HEK293 (cell line): ENCODE results near the gene KYAT1.

Experiments used
- GLIS2 ChIP-seq: fragments of 450-650 bp; formaldehyde crosslinking; IDR thresholded peaks from 2 replicates; pipeline ENCODE4 v1.5.1; 2016; ENCODE audit warnings: missing biosample characterization, missing genetic modification characterization
- KLF8 ChIP-seq: fragments of 450-650 bp; formaldehyde crosslinking; IDR thresholded peaks from 2 replicates; pipeline ENCODE4 v1.5.1; 2016; ENCODE audit warnings: missing biosample characterization, missing genetic modification characterization
- SALL2 ChIP-seq: fragments of 450-650 bp; formaldehyde crosslinking; IDR thresholded peaks from 2 replicates; pipeline ENCODE4 v1.5.0; 2017; ENCODE audit warnings: missing biosample characterization, mild to moderate bottlenecking, missing genetic modification characterization, borderline replicate concordance
- SCRT1 ChIP-seq: fragments of 450-650 bp; formaldehyde crosslinking; IDR thresholded peaks from 2 replicates; pipeline ENCODE4 v1.5.1; 2016; ENCODE audit warnings: missing biosample characterization, missing genetic modification characterization, borderline replicate concordance
- SP2 ChIP-seq: fragments of 450-650 bp; formaldehyde crosslinking; IDR thresholded peaks from 2 replicates; pipeline ENCODE4 v1.5.1; 2016; ENCODE audit warnings: missing biosample characterization, missing genetic modification characterization
- ZBTB20 ChIP-seq: fragments of 450-650 bp; formaldehyde crosslinking; IDR thresholded peaks from 2 replicates; pipeline ENCODE4 v1.5.1; 2016; ENCODE audit warnings: missing biosample characterization, missing genetic modification characterization
- ZFHX2 ChIP-seq: fragments of 450-650 bp; formaldehyde crosslinking; conservative IDR thresholded peaks from 2 replicates; pipeline ENCODE4 v1.5.1; 2016; ENCODE audit warnings: missing biosample characterization, missing genetic modification characterization
- ZFP3 ChIP-seq: fragments of 450-650 bp; formaldehyde crosslinking; IDR thresholded peaks from 2 replicates; pipeline ENCODE4 v1.5.1; 2016; ENCODE audit warnings: low read depth, missing biosample characterization, missing genetic modification characterization
- ZFP37 ChIP-seq: fragments of 450-650 bp; formaldehyde crosslinking; IDR thresholded peaks from 2 replicates; pipeline ENCODE4 v1.5.1; 2016; ENCODE audit warnings: missing biosample characterization, missing genetic modification characterization
- ZNF114 ChIP-seq: fragments of 450-650 bp; formaldehyde crosslinking; IDR thresholded peaks from 2 replicates; pipeline ENCODE4 v1.5.0; 2017; ENCODE audit warnings: missing biosample characterization, missing genetic modification characterization
- ZNF132 ChIP-seq: fragments of 450-650 bp; formaldehyde crosslinking; IDR thresholded peaks from 2 replicates; pipeline ENCODE4 v1.5.1; 2017; ENCODE audit warnings: missing biosample characterization, missing genetic modification characterization, borderline replicate concordance
- ZNF157 ChIP-seq: fragments of 450-650 bp; formaldehyde crosslinking; IDR thresholded peaks from 2 replicates; pipeline ENCODE4 v1.5.1; 2016; ENCODE audit warnings: missing biosample characterization, missing genetic modification characterization
- ZNF19 ChIP-seq: fragments of 450-650 bp; formaldehyde crosslinking; IDR thresholded peaks from 2 replicates; pipeline ENCODE4; 2016; ENCODE audit warnings: missing biosample characterization, missing genetic modification characterization, low read depth
- ZNF221 ChIP-seq: fragments of 450-650 bp; formaldehyde crosslinking; IDR thresholded peaks from 2 replicates; pipeline ENCODE4 v1.5.1; 2017; ENCODE audit warnings: missing biosample characterization, missing genetic modification characterization, borderline replicate concordance
- ZNF23 ChIP-seq: fragments of 450-650 bp; formaldehyde crosslinking; IDR thresholded peaks from 2 replicates; pipeline ENCODE4 v1.5.1; 2016; ENCODE audit warnings: missing biosample characterization, missing genetic modification characterization, borderline replicate concordance
- ZNF24 ChIP-seq: fragments of 450-650 bp; formaldehyde crosslinking; IDR thresholded peaks from 2 replicates; pipeline ENCODE4 v1.5.1; 2016; ENCODE audit warnings: missing biosample characterization, missing genetic modification characterization
- ZNF292 ChIP-seq: fragments of 450-650 bp; formaldehyde crosslinking; IDR thresholded peaks from 2 replicates; pipeline ENCODE4 v1.5.1; 2016; ENCODE audit warnings: low read depth, missing biosample characterization, missing genetic modification characterization, borderline replicate concordance
- ZNF341 ChIP-seq: fragments of 450-650 bp; formaldehyde crosslinking; IDR thresholded peaks from 2 replicates; pipeline ENCODE4; 2016; ENCODE audit warnings: low read depth, missing biosample characterization, missing genetic modification characterization
- ZNF37A ChIP-seq: fragments of 450-650 bp; IDR thresholded peaks from 2 replicates; pipeline ENCODE4 v1.5.1; 2018; ENCODE audit warnings: missing biosample characterization, missing genetic modification characterization
- ZNF391 ChIP-seq: fragments of 450-650 bp; formaldehyde crosslinking; IDR thresholded peaks from 2 replicates; pipeline ENCODE4 v1.5.1; 2016; ENCODE audit warnings: low read depth, missing biosample characterization, missing genetic modification characterization, borderline replicate concordance
- ZNF404 ChIP-seq: fragments of 450-650 bp; formaldehyde crosslinking; IDR thresholded peaks from 2 replicates; pipeline ENCODE4 v1.5.1; 2017; ENCODE audit warnings: missing biosample characterization, missing genetic modification characterization
- ZNF416 ChIP-seq: fragments of 450-650 bp; formaldehyde crosslinking; IDR thresholded peaks from 2 replicates; pipeline ENCODE4 v1.5.1; 2016; ENCODE audit warnings: missing biosample characterization, missing genetic modification characterization
- ZNF521 ChIP-seq: fragments of 450-650 bp; formaldehyde crosslinking; IDR thresholded peaks from 2 replicates; pipeline ENCODE4 v1.5.1; 2017; ENCODE audit warnings: missing biosample characterization, mild to moderate bottlenecking, missing genetic modification characterization
- ZNF530 ChIP-seq: fragments of 450-650 bp; formaldehyde crosslinking; IDR thresholded peaks from 2 replicates; pipeline ENCODE4 v1.5.1; 2016; ENCODE audit warnings: low read depth, missing biosample characterization, missing genetic modification characterization
- ZNF544 ChIP-seq: fragments of 450-650 bp; formaldehyde crosslinking; IDR thresholded peaks from 2 replicates; pipeline ENCODE4 v1.5.0; 2017; ENCODE audit warnings: missing biosample characterization, missing genetic modification characterization
- ZNF555 ChIP-seq: fragments of 450-650 bp; formaldehyde crosslinking; conservative IDR thresholded peaks from 2 replicates; pipeline ENCODE4 v1.5.1; 2017; ENCODE audit warnings: missing biosample characterization, mild to moderate bottlenecking, missing genetic modification characterization, inconsistent platforms
- ZNF561 ChIP-seq: fragments of 450-650 bp; IDR thresholded peaks from 2 replicates; pipeline ENCODE4 v1.5.1; 2018; ENCODE audit warnings: missing biosample characterization, missing genetic modification characterization, borderline replicate concordance
- ZNF571 ChIP-seq: fragments of 450-650 bp; formaldehyde crosslinking; IDR thresholded peaks from 2 replicates; pipeline ENCODE4 v1.5.0; 2017; ENCODE audit warnings: missing biosample characterization, missing genetic modification characterization
- ZNF670 ChIP-seq: fragments of 450-650 bp; formaldehyde crosslinking; IDR thresholded peaks from 2 replicates; pipeline ENCODE4 v1.5.1; 2016; ENCODE audit warnings: missing biosample characterization, missing genetic modification characterization, low read depth
- ZNF677 ChIP-seq: fragments of 450-650 bp; IDR thresholded peaks from 2 replicates; pipeline ENCODE4 v1.5.0; 2018; ENCODE audit warnings: missing biosample characterization, mild to moderate bottlenecking, missing genetic modification characterization, moderate library complexity
- ZNF76 ChIP-seq: fragments of 450-650 bp; formaldehyde crosslinking; IDR thresholded peaks from 2 replicates; pipeline ENCODE4; 2016; ENCODE audit warnings: low read depth, missing biosample characterization, missing genetic modification characterization, borderline replicate concordance
- ZNF768 ChIP-seq: fragments of 450-650 bp; formaldehyde crosslinking; IDR thresholded peaks from 2 replicates; pipeline ENCODE4 v1.5.1; 2018; ENCODE audit warnings: missing biosample characterization, mild to moderate bottlenecking, missing genetic modification characterization
- ZSCAN30 ChIP-seq: fragments of 450-650 bp; IDR thresholded peaks from 2 replicates; pipeline ENCODE4 v1.5.1; 2018; ENCODE audit warnings: missing biosample characterization, mild to moderate bottlenecking, missing genetic modification characterization, moderate library complexity
- ZXDB ChIP-seq: fragments of 450-650 bp; formaldehyde crosslinking; IDR thresholded peaks from 2 replicates; pipeline ENCODE4 v1.5.1; 2016; ENCODE audit warnings: missing biosample characterization, missing genetic modification characterization
- TF ChIP-seq, protein P1 (sequence below): fragments of 450-650 bp; formaldehyde crosslinking; IDR thresholded peaks from 2 replicates; pipeline ENCODE4 v1.5.1; 2016; ENCODE audit warnings: missing biosample characterization, missing genetic modification characterization
- TF ChIP-seq, protein P2 (sequence below): fragments of 450-650 bp; formaldehyde crosslinking; IDR thresholded peaks from 2 replicates; pipeline ENCODE4 v1.5.1; 2017; ENCODE audit warnings: missing biosample characterization, missing genetic modification characterization
- TF ChIP-seq, protein P3 (sequence below): fragments of 450-650 bp; formaldehyde crosslinking; IDR thresholded peaks from 2 replicates; pipeline ENCODE4 v1.5.1; 2016; ENCODE audit warnings: missing biosample characterization, missing genetic modification characterization

Gene KYAT1

DNA sequence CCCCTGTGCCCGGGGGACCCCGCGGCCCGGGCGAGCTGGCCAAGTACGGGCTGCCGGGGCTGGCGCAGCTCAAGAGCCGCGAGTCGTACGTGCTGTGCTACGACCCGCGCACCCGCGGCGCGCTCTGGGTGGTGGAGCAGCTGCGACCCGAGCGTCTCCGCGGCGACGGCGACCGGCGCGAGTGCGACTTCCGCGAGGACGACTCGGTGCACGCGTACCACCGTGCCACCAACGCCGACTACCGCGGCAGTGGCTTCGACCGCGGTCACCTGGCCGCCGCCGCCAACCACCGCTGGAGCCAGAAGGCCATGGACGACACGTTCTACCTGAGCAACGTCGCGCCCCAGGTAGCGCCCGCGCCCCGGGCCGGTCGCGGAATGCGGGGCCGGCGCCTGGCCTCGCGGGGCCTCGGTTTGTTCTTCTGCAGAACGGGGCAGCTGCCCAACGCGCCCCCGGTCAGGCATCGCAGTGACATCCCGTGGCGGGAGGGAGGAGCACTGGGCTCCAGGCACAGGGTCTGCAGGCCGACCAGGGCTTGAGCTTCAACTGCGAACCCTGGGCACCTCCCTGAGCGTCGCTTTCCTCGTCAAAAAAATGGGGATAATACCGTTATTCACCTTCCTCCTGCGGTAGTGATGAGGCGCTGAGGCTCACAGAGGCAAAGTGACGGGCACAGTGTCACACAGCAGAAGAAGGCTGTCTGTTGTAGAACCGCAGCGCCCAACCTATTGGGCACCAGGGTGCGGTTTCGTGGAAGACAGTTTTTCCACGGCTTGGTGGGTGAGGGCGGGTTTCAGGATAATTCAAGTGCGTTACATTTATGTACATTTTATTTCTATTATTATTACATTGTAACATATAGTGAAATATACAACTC is 62.7 kb downstream of the KYAT1 start (continued):
- TF ChIP-seq ZNF768 (0 out of 2 replicates have a peak, but pooled peaks have one; percentile 6), ZFP3 (tag by site-specific recombination) (no peak), ZNF157 (no peak), ZNF521 (tag by site-specific recombination) (no peak), ZNF114 (tag by site-specific recombination) (no peak), ZFP37 (no peak), ZNF76 (tag by site-specific recombination) (no peak; the same call in 1 of the 2 replicates), ZXDB (tag by site-specific recombination) (no peak), GLIS2 (peak; percentile 16; the same call in 1 of the 2 replicates), ZNF544 (tag by site-specific recombination) (no peak), ZNF416 (no peak), ZNF391 (tag by site-specific recombination) (0 out of 2 replicates have a peak, but pooled peaks have one; percentile 48), ZNF221 (tag by site-specific recombination) (no peak), ZSCAN30 (0 out of 2 replicates have a peak, but pooled peaks have one; percentile 34), ZNF292 (tag by site-specific recombination) (no peak), ZNF37A (tag by site-specific recombination) (no peak), SALL2 (no peak), ZFHX2 (tag by site-specific recombination) (no peak), ZNF404 (tag by site-specific recombination) (no peak), ZNF677 (tag by site-specific recombination) (no peak), ZNF530 (tag by site-specific recombination) (no peak), ZNF132 (tag by site-specific recombination) (no peak), ZBTB20 (peak; percentile 61), ZNF571 (tag by site-specific recombination) (no peak), KLF8 (tag by site-specific recombination) (peak; percentile 11; the same call in 1 of the 2 replicates), ZNF670 (tag by site-specific recombination) (no peak), ZNF341 (tag by site-specific recombination) (no peak), ZNF24 (tag by site-specific recombination) (no peak; the same call in 1 of the 2 replicates), ZNF561 (tag by site-specific recombination) (0 out of 2 replicates have a peak, but pooled peaks have one; percentile 30), ZNF555 (tag by site-specific recombination) (no peak), ZNF23 (tag by site-specific recombination) (no peak), SCRT1 (tag by site-specific recombination) (no peak), ZNF19 (tag by site-specific recombination) (no peak), SP2 (tag by site-specific recombination) (no peak)
- TF ChIP-seq, protein P1, sequence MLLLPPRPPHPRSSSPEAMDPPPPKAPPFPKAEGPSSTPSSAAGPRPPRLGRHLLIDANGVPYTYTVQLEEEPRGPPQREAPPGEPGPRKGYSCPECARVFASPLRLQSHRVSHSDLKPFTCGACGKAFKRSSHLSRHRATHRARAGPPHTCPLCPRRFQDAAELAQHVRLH (tag by site-specific recombination): no peak
- TF ChIP-seq, protein P2, sequence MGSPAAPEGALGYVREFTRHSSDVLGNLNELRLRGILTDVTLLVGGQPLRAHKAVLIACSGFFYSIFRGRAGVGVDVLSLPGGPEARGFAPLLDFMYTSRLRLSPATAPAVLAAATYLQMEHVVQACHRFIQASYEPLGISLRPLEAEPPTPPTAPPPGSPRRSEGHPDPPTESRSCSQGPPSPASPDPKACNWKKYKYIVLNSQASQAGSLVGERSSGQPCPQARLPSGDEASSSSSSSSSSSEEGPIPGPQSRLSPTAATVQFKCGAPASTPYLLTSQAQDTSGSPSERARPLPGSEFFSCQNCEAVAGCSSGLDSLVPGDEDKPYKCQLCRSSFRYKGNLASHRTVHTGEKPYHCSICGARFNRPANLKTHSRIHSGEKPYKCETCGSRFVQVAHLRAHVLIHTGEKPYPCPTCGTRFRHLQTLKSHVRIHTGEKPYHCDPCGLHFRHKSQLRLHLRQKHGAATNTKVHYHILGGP: no peak
- TF ChIP-seq, protein P3, sequence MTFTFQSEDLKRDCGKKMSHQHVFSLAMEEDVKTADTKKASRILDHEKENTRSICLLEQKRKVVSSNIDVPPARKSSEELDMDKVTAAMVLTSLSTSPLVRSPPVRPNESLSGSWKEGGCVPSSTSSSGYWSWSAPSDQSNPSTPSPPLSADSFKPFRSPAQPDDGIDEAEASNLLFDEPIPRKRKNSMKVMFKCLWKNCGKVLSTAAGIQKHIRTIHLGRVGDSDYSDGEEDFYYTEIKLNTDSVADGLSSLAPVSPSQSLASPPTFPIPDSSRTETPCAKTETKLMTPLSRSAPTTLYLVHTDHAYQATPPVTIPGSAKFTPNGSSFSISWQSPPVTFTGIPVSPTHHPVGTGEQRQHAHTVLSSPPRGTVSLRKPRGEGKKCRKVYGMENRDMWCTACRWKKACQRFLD: no peak
